GM18526 (cell line): ENCODE results near the gene HSD11B1L.

Source experiments
- POLR2A ChIP-seq: IDR thresholded peaks from 3 replicates; pipeline ENCODE4 v1.6.1; 2011; ENCODE audit not compliant: insufficient read length; ENCODE audit errors: extremely low read depth

Gene HSD11B1L

DNA sequence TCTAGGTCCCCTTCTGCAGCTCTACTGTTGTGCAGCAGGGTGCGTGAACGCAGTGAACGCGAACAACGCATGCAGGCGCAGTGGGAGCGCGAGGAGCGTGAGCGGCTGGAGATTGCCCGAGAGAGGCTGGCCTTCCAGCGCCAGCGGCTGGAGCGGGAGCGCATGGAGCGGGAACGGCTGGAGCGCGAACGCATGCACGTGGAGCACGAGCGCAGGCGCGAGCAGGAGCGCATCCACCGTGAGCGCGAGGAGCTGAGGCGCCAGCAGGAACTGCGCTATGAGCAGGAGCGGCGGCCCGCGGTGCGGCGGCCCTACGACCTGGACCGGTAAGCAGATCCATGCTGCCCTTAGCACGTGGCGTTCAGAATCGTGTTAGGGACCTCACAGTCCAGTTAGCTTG, 19.3 kb upstream of the HSD11B1L start:
- TF ChIP-seq POLR2A, result no peak

DNA sequence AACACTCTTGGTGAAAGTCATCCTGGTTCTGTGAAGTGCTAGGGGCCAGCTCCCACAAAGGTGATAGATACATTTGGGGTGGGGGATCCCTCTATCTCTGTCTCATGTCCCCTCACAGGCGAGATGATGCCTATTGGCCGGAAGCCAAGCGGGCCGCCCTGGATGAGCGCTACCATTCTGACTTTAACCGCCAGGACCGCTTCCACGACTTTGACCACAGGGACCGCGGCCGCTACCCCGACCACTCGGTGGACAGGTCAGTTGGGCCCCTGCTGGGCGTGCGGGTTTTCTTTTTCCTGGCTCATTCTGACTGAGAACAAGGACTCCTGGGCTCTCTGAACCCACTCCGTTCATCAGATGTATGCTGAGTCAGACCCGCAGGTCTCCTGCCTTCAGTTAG, 16.9 kb upstream of the HSD11B1L start:
- no peak for TF ChIP-seq POLR2A

DNA sequence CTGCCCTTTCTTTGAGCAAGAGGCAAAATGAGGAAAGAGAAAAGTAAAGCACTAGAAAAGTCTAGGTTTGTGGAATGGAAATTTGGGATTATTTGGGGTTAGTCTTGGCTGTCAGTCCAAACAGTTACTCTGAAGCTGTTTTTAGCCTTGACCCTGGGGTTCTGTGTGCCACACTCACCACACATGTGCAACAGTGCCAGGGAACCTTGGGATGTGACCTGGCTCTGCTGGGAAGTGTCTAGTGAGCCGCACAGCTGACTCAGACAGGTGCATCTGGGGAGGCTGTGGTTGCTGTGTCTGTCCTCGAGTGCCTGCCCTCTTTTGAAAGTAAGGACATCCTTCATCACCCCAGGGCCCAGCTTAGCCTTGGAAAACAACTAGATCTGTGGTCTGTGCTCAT, 16.3 kb upstream of the HSD11B1L start:
- TF ChIP-seq POLR2A, result no peak

DNA sequence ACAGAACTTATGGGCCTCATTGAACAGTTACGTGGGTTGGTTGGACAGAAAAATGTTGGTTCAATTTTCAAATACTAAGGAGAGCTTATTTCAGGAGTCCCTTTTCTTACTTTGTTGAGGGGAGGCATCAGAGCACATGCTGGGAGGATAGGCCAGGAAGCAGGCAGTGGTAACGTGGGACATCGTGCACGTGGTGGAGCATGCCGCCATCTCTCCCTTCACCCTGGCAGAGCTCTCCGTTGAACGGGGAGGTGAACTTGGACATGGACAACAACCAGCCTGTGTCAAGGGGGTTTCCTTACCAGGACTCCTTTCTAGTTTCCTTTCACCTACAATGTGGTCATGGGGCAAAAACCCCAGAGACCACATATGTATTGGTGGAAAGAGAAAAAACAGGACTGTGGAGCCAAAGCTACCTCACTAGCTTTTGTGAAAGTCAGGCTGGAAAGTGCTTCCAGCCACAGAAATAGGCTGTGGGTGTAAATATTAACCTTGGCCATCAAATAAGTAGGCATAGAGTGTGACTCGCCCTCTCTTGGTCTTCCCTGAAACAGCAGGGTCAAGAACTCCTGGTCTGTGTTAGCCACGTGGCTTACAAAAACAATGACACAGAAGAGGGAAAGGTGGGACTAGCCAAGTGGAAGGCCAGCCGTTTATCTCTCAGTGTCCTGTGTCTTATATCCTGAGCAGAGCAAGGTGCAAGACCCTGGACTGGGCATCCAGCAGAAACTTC, 14.9 kb upstream of the HSD11B1L start:
- no peak for TF ChIP-seq POLR2A

DNA sequence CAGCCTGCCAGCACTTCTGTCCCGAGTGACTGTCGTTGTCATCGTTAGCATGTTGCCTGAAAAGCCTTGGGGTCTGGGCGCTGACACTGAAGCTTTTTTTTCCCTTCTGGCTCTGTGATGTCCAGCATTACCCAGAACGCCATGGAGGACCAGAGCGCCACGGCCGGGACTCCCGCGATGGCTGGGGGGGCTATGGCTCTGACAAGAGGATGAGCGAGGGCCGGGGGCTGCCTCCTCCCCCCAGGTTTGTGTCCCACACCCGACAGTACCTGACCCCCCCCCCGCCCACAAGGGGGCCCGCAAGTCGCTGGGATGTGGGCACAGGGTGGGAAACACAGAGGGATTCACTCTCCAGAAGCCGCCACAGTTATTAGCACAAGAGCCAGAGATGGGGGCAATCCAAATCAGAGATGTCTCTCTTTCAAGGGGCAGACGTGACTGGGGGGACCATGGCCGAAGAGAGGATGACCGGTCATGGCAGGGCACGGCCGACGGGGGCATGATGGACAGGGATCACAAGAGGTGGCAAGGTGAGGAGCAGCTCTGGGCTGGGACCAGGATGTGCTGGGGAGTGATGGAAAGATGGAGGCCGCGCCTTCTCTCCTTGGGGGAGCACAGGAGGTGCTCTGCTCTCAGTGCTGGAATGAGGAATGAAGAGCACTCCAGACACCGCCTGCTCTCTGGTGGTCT, 13.8 kb upstream of the HSD11B1L start:
- no peak for TF ChIP-seq POLR2A

DNA sequence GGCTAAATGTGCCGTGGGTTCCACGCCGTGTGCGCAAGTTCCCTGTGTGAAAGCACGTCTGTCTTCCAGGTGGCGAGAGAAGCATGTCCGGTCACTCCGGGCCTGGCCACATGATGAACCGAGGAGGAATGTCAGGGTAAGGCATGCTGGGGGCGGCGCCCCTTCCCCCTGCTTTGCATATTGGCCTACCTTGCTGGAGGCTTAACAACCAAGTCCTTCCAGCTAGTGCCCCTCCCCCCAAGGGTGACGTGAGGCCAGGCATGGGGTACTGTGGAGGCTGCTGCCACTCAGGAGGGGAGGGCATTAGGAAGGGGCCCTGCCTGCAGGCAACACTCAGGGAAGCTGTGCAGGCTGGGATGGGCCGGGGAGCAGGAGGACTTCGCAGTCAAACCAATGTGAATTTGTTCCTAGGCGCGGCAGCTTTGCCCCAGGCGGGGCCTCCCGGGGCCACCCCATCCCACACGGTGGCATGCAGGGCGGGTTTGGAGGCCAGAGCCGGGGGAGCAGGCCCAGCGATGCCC, 13.0 kb upstream of the HSD11B1L start:
- TF ChIP-seq POLR2A, result no peak

DNA sequence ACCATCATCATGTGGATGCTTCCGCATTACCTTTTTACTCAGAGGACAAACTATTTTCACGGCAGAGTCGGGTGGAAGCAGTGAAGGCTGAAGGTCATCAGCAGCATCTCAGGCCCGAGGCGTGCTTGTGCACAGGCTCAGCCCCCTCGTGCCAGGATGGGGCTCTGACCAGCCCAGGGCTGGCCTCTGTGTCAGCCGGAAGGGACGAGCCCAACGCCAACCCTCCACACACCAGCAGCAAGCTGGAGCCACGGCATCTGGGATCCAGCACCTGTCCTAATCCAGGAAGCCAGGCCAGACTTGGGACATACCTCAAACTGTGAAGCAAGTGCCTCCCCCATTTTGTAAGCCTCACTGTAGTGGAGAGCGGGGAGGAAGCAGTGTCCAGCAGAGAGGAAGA, 11.6 kb upstream of the HSD11B1L start:
- TF ChIP-seq POLR2A, result peak; percentile 7

DNA sequence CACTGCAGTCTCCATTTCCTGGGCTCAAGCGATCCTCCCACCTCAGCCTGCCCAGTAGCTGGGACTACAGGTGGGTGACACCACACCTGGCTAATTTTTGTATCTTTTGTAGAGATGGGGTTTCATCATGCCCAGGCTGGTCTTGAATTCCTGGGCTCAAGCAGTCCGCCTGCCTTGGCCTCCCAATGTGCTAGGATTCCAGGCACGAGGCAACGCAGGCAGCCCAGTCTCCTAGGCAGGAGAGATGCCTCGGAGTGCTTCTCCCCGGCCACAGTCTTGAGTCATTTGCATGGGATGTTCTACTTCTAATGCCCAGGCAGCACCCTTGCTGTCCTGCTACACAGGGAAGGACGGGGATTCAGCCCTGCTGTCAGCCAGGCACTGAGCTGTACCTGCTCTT, 9.2 kb upstream of the HSD11B1L start:
- TF ChIP-seq POLR2A, result no peak

DNA sequence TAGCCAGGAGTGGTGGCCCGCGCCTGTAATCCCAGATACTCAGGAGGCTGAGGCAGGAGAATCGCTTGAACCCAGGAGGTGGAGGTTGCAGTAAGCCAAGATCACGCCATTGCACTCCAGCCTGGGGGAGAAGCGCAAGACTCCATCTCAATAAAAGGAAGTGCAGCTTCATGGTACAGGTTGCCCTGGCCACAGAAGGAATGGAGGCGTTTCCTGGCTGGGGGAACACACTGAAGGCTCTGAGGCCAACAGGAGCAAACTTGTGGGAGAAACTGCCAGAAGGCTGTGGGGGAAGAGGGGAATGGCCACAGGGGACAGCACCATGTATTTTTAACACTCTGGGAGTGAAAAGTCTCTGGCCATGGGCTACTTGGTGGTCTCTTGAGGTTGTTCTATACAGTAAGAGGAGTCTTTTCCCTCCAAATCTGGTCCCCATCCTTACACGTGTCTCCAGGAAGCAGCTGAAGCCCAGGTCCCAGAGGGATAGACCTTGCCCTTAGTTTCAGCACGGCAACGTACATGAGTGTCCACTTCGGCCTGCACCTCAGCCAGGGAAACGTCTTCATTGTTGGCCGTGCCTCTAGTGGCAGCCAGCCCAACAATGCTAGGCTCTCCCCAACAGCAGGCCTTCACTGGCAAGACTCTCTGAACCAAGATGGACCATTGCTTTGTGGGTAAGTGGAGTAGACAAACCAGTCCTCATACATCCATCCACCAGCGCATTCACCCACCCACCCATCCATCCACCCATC, 7.9 kb upstream of the HSD11B1L start:
- TF ChIP-seq POLR2A, result no peak

DNA sequence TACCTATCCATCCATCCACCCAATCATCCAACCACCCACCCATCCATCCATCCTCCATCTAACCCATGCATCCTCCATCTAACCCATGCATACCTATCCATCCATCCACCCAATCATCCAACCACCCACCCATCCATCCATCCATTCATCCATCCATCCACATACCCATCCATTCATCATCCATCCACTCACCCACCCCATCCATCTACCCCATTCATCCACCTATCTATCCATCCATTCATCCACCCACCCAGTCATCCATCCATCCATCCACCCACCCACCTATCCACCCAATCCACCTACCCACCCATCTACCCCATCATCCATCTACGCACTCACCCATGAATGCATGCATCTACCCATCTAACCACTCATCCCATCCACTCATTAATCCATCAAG, 7.1 kb upstream of the HSD11B1L start:
- TF ChIP-seq POLR2A, result no peak

DNA sequence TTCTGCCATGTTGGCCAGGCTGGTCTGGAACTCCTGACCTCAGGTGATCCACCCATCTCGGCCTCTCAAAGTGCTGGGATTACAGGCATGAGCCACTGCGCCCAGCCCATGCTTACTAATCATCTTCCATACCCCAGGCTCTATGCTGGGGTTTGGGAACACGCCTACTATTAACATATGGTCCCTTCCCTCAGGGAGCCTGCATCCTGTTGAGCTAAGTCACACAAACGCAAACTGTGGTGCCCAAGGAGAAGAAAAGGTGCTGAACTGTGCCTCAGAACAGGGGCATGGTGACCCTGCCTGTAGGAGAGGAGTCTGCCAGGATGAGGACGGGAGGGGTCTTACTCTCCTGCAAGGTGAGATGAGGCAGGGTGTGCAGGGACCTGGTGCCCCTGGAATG, 6.1 kb upstream of the HSD11B1L start:
- TF ChIP-seq POLR2A, result no peak

DNA sequence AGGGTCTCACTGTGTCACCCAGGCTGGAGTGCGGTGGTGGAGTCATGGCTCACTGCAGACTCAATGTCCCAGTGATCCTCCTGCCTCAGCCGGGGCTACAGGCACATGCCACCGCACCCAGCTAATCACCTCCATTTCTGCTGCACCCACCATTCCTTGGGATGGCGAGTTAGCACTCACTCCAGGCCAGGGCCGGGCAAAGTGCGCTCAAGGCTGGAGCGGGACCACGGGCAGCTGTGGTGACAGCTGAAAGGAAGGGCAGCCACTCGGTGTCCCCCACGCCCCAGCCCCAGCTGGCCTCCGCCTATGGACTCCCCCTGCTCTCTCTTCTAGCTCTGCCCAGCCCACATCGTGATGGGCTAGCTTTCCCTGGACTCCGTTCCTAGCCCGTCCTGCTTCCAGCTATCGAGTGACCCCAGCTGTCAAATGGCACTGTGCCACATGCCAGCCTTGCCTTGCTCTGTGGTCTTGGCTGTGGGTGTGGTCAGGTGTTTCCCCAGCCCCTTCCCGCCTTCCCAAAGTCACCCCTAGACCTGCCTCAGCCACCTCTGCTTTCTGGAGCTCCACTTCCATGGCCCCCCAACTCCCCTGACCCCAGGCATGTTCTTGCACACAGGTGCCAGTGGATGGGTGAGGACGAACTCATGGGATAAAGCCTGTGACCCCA, 4.6 kb upstream of the HSD11B1L start:
- no peak for TF ChIP-seq POLR2A

DNA sequence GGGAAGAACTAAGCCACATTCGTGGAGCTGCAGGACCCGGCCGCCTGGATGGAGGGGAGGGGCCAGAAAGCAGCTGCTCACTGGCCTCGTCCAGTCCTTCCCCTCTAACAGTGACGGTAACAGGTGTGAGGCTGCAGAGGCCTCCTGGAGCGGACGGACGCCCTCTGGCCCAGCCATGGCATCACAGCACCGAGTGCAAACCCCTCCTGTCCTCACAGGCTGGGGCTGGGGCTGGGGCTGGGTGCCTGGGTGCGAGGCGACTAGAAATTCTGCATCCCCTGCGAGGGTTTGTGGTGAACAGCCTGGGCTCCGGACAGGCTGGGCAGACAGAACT, 4.1 kb upstream of the HSD11B1L start:
- no peak for TF ChIP-seq POLR2A

DNA sequence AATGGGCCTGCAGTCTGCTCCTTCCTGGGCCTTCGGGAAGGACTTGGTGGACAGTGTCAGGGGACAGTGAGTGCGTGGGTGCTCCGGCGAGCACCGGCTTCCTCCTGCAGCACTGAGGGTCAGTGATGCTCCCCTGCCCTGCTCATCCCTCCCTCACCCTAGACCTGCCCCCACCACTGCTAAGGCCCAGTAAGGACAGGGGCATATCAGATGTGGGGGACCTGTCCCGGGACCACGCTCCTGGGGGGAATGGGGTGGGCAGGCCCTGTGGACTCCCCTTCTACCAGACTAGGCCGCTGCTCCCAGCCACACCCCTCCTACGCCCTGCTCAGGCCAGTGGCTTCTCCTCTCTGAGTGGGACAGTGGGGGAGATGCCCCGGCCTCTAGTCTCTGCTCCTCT, 3.7 kb upstream of the HSD11B1L start:
- TF ChIP-seq POLR2A, result no peak

DNA sequence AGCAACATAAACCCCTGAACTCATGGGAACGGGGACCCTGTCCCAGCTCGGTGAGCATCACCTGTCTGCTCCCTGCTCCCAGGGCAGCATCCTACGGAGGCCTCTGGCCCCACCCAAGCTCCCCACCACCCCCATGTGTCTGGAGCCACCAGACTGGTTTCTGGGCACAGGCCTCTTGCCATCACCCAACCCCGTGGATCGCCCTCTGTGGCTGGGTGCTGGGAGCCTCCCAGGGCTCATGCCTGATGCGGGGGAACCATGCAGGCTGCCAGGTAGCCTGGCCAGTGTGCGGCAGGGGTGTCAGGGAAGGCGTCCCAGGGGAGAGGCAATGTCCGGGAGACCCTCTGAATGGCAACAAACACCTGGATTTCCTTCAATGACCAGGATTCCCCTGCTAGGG, 3.2 kb upstream of the HSD11B1L start:
- TF ChIP-seq POLR2A, result no peak
